Measurements from ENCODE around the gene CDK5R1.
"Not testable (repeated sequence)": the region's sequence is repeated elsewhere in the genome, so short reads cannot be mapped to it uniquely, and the experiment has no call there.

The CDK5R1 gene

DNA sequence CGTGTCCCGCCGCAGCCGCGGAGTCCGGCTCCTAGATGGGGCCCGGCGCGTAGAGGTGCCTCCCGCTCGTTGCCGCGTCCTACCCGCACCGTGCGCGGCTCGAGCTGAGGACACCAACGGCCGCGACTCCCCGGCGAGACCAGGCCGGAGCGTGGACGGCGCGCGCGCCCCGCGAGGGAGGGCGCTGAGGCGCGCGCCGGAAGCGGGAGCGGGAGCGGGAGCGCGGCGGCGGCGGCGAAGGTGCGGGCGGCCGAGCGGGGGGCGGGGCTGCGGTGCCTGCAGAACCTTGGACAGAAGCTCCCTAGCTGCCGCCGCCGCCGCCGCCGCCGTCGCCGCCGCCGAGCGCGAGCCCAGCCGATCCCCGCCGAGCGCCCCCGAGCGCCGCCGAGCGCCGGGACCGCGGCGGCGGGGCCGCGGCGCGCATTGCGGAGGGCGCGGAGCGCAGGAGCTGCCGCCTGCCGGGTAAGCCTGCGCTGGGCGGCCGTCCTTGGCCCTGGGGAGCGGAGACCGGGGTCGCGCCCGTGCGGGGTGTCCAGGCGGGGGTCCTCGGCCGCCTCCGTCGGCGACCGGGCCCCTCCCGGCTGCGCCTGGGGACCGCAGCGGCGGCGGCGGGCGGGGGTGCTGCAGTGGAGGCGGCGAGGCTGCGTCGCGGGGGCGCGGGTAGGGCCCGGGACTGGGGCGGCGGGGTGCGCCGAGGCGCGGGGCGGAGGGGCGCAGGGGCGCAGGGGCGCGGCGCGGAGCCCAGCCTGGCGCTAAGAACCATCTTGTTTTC, at the start of gene CDK5R1:
Gene CDK5R1 (plus strand): TSS at position 293 of the 772 bp plus-strand sequence. CDS start 628 bp downstream, outside the sequence.
- DNase-seq, result peak; percentile 62 to 85 (median 76)

DNA sequence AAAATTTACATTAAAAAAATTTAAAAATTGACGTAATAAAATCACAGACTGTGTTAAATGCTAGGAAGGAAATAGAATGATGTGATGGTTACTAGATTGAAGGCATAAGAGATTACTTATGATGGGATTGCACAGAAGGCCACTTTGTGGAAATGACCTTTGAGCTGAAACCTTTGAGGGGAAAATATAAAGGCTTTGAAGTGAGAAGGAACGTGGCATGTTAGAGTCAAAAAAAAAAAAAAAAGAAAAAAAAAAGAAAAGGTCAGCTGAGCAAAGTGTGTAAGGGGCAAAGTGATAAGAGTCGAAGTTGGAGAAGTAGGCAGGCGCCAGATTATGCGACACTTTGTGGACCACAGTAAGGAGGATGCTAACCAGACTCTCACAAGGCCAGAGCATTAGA, 46.1 kb upstream of the CDK5R1 start:
- no peak for DNase-seq

DNA sequence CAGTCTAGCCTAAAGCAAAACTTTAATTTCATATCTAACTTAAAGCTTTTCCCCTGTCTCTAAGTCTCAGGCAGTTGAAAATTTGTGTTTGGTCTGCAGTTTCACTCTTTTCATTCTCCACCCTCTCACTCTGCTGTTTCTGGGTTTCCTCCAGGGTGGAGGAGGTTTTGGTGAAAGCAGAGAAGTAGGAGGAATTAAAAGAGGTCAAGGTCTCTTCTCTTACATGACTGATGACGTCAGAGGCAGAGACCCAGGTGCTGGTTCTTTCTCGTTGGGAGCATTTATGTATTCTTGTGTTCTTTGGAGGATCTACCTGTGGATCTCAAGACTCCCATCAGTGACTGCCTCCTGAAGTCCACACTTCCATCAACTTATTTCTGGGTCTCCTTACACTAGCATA, 44.9 kb upstream of the CDK5R1 start:
- no peak for DNase-seq

DNA sequence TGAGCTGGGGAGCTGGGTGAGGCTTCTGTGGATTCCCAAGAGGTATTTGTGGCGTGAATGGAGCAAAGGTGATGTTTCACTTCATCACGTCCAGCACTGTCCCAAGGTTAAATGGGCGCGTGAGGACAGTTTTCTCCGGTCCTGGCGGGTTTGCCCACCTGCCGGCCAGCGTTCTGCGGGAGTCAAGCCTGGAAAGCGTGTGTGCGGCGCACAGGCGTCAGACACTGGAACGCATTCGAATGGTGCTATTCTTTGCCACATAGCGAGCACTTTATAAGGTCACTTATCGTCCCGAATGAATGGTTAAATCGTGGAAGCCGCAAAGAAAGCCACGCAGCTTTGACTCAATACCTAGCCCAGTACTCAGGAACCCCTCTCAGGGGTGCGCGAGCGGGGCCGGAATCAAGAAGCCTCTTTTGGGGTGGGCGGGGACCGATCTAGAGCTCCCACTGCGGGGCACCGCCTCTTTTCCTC, 42.9 kb upstream of the CDK5R1 start:
- DNase-seq, result no peak

DNA sequence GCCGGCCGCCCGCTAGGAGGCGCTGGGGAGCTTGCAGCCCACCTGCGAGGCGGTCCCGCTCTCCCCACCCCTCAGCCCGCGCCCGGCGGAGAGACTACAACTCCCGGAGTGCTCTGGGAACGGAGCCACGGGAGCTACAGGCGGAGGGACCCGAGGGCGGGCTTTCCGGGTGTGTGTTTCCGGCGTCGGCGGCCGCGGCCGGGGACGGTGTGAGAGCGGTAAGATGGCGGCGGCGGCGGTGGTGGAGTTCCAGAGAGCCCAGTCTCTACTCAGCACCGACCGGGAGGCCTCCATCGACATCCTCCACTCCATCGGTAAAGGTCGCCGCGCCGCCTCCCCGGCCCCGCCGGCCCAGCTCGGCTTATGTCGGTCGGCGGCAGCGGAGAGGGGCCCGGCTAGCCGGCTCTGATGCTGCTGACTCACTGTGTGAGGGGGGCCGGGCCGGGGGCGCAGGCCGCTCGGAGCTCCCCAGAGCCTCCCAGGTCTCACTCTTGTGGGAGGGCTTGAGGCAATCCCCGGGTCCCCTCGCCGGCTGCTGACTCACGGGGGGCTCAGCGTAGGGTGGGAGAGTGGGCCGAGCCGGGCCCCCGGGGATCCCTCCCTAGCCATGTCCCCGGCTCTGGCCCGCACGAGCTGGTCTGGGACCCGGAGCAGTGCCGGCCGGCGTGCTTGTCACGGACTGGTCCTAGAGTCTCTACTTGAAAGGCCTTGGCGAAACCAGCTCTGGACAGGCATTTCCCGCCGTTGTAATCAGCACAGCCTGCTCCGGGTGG, 42.3 kb upstream of the CDK5R1 start, which contains the start of gene PSMD11:
Gene PSMD11 (plus strand): TSS at position 210 of the 773 bp plus-strand sequence. CDS start 14 bp downstream, at position 224.
- DNase-seq, result peak; percentile 98 to 99 (median 98)

DNA sequence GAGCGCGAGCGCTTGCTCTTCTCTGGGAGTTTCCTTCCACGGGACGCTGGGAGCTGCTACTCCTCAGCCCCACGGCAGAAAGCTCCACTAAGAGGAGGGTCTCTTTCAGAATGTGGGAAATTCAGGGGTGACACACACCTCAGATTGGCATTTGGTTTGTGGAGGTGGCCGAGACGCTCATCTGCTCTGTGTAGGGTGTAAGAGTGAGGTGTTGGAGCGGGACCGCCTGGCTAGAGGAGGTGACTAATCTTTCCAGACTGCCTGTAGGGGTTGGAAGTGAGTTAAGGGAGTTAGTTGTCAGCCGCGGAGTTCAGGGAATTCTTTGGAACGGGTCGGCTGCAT, 41.7 kb upstream of the CDK5R1 start:
- peak; percentile 79 to 84 (median 82) for DNase-seq

DNA sequence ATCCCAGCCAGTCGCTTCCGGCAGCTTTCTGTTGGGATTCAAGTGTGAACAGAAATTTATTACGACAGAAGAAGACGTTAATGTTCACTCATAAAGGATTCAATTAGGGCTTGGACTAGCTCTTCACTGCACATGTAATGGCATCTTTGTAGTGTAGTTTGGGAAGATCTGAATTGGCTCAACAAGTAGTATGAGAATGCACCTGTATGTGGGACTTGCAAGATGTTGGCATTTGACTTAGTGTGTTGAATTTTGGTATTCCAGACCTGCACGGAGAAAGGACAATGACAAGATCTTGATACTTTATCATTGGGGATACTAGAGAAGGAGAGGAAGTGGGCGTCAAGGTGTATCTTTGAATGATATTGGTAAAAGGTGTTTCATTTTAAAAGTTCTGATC, 41.3 kb upstream of the CDK5R1 start:
- DNase-seq, result no peak

DNA sequence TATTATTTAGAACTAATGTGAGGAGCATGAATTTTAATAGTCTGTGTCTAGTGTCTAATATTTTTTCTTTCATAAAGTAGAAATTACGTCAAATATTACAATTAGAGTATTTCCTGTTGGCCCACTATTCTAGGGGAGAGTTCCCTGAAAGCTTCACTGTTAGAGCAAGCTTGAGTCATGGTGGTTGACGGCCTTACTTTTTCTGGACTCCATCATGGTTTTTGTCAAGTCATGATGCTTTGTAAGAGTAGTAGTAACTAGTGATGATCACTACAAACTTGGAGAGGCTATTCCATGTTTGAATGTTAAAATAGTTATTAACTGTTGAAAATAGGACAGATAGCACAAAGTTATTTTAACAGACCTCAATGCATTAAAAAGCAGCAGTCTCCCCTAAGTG, 40.8 kb upstream of the CDK5R1 start:
- peak; percentile 63 to 80 (median 73) for DNase-seq

DNA sequence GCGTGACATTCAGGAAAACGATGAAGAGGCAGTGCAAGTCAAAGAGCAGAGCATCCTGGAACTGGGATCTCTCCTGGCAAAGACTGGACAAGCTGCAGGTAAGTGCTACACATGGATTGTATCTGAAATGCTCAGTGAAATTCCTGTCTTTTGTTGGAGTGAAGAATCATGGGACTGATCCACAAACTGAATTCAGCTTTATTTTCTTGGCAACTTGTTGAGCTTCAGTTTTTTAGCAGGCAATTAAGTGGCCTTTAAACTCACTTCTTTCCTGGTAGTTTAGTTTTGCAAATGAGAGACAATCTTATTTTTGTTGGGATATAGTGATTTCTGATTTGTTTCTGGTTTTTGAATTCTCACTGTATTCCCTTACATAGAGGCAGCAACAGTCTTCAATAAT, 39.8 kb upstream of the CDK5R1 start:
- DNase-seq, result no peak

DNA sequence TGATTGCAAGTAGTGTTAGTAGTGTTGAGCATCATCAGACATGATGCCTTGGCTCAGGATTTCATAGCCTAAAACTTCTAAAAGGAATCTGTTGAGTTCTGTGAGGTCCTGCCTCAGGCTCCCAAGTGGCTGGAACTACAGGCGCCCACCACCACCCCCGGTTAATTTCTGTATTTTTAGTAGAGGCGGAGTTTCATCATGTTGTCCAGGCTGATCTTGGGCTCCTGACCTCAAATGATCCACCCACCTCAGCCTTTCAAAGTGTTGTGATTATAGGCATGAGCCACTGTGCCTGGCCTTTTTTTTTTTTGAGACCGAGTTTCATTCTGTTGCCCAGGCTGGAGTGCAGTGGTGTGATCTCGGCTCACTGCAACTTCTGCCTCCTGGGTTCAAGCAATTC, 36.8 kb upstream of the CDK5R1 start:
- no peak for DNase-seq

DNA sequence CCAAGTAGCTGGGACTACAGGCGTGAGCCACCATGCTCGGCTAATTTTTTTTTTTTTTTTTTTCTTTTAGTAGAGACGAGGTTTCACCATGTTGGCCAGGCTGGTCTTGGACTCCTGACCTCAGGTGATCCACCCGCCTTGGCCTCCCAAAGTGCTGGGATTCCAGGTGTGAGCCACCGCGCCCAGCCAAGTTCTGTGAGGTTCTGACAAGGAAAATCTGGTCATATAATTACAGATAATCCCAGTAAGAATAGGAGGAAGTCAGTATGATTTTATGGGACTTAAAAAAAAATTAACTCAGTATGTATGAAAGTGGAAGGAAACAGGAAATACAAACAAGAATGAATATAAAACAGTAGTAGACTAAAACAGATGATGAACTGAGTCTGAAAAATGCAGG, 36.4 kb upstream of the CDK5R1 start:
- DNase-seq, result not testable (repeated sequence)

DNA sequence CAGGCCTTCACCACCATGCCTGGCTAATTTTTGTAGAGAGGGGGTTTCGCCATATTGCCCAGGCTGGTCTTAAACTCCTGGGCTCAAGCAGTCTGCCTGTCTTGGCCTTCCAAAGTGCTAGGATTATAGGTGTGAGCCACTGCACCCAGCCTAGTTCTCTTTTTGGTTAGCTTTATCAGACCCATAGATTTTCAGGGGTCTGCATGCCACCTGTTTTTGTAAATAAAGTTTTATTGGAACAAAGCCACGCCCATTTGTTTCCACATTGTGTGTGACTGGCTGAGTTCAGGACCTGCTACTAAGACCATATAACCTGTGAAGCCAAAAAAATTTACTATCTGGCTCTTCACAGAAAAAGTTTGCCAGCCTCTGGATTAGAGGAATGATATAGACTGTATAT, 34.9 kb upstream of the CDK5R1 start:
- DNase-seq, result no peak

DNA sequence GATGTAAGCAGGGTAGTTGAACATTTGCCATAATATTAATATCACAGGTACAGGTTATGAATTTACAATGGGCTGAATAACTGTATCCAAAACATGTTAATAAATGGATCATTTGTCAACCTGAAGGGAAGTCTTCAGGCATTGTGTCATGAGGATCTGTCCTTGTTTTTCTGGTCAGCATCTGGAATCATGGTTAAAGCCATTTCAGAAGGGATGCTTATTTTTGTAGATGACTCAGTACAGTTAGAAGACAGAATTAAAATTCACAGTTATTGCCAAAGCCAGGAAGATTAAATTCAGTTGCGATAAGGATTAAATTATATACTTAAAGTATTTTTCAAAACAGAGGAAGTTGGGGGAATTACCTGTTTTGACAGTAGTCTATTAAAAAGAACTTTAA, 34.5 kb upstream of the CDK5R1 start:
- DNase-seq, result no peak

DNA sequence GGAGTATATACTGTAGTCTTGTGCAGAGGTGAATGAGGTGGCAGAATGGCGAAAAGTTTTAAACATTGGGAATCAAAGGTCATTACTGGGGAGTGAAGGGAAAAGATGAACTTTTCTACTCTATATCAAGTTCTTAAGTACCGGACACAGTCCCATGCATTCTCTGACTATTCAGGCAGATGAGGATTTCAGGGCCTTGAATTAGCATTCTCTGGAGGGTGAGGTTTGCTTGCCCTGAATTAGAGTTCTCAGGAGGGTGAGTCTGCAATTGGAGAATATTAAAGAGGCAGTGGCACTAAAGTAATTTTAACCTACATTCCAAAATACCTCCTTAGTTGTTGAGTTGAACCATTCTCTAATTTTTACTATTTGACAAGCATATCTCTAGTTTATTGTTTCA, 33.4 kb upstream of the CDK5R1 start:
- DNase-seq, result no peak

DNA sequence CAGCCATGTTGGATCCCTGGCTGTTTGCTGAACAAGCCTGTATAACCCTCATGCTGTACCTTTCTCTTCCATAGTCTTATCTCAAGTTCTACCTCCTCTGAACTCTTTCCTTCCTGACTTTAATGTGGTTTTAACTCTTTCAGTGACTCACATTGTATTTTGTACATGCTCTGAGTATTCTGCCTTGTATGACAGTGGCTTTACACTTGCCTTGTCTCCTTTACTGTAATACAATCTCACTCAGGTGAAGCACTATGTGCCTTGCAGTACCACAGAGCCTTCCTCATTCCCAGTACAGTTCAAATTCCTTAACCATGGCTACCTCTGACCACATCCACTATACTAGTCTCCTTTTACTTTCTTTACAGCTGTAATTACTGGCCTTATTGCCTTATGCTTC, 28.4 kb upstream of the CDK5R1 start:
- no peak for DNase-seq

DNA sequence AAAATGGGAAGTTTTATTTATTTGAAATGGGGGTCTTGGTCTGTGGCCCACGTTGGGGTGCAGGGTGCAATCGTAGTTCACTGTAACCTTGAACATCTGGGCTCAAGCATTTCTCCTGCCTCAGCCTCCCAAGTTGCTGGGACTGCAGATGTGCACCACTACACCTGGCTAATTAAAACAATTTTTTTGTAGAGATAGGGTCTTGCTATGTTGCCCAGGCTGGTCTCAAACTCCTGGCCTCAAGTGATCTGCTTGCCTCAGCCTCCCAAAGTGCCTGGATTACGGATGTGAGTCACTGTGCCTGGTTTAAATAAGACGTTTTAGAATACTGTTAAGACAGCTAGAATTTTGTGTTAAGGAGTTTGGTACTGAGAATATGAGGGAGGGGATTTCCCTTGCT, 26.7 kb upstream of the CDK5R1 start:
- DNase-seq, result no peak

DNA sequence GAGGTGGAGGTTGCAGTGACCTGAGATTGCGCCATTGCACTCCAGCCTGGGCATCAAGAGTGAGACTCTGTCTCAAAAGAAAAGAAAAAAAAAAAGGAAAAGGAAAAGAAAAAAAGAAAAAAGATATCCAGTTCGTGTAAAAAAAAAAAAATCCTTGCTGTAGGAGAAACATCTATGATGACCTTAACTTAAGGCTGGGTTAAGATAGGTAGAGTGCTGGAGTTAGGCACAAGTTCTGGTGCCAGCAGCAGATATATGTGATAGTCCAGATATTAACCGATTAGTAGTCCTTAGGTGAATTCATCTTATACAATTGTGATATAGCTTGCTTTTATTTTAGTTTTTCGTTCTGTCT, 25.3 kb upstream of the CDK5R1 start:
- no peak for DNase-seq

DNA sequence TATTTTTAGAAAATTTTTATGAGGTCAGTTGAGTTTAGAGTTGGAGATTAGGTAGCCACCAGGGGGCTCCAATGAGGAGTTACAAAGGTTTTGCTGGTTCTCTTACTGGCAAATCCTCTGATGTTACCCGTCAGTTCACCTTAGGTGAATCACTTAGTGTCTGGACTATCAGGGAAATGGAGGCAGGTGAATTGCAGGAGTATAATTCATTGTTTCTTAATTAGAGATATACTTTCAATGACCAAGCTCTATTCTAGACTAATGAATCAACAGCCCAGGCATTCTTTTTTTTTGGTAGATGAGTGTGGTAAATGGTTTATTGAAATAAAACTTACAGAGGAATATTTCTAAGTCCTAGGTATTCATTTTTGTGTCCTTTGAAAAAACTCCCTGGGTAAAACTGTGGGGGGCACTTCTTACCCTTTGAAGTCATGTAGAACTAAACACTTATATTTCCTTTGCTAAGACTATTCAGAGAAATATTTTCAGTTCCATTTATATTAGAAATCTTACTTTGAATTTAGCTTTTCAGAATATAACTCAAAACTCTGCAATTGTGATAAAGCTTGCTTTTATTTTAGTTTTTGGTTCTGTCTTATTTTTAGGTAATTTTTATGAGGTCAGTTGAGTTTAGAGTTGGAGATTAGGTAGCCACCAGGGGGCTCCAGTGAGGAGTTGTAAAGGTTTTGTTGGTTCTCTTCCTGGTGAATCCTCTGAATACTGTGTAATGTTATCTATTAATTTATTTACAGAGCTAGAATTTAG, 24.8 kb upstream of the CDK5R1 start:
- DNase-seq, result peak; percentile 73 to 89 (median 79)

DNA sequence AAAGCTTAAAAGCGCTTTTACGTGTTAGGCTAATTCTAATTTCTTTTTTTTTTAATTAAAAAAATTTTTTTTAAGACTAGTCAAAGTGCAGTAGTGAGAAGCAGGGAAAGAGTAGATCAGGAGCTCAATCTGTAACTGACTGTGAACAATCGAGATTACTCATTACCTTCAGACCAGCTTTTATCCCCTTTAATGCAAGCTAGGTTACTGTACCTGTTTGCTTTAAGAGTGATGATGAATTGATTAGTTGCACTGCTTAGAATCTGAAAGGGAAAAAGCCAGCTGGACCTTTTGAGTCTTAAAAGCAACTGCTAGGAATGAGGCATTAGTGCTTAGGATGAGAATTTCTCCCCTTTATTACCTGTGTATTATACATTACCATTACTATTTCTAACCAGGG, 23.5 kb upstream of the CDK5R1 start:
- no peak for DNase-seq

DNA sequence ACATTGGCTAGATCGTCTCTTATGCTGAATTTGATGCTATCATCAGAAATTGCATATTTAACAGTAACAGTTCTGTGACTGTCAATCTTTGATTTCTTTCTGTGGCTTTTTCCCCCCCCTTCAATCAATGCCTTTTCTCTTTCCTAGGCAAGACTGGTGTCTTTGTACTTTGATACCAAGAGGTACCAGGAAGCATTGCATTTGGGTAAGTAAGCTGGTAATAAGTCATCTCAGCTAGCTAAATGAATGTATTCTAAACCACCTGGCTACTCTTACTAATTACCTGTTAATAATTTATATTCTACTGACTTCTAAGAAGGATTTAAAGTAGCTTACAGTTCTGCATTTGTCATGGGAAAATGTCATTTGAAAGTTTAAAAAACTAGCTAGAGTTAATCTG, 22.4 kb upstream of the CDK5R1 start:
- DNase-seq, result no peak

DNA sequence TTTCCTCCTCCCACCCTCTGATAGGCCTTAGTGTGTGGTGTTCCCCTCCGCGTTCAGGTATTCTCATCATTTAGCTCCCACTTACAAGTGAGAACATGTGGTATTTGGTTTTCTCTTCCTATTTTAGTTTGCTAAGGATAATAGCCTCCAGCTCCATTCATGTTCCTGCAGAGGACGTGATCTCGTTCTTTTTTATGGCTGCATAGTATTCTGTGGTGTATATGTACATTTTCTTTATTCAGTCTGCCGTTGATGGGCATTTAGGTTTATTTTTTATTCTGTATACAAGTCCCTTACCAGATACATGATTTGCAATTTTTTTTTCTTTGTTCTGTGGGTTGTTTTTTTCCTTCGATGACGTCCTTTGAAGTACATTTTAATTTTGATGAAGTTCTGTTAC, 18.8 kb upstream of the CDK5R1 start:
- DNase-seq, result no peak

DNA sequence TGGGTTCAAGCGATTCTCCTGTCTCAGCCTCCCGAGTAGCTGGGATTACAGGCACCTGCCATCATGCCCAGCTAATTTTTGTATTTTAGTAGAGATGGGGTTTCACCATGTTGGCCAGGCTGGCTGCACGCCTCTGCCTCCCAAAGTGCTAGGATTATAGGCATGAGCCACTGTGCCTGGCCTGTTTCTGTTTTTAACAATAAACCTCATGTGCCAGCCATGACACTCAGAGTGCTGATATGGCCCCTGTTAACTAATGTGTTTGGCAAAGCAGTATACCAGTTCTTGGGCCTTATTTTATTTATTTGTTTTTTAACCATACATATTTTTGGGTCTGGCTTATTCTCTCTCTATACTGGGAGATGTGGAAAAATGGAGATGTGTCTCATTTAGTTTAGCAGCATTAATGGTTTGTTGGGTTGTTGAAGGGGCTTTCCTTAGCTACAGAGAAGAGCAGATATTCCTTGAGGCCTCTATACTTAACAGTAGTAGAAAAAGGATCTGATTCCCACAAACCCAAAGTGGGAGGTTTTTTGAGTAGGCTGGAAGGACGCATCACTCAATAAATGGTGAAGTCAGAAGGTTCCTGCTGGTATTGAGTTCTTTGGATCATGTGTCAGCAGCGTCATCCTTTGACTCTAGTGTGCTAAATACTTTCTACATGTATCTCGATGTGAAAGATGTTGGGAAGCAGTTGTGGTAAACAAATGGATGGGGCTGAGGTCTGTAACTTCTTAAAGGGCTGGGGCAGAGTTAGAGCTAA, 16.2 kb upstream of the CDK5R1 start:
- peak; percentile 43 to 51 (median 47) for DNase-seq

DNA sequence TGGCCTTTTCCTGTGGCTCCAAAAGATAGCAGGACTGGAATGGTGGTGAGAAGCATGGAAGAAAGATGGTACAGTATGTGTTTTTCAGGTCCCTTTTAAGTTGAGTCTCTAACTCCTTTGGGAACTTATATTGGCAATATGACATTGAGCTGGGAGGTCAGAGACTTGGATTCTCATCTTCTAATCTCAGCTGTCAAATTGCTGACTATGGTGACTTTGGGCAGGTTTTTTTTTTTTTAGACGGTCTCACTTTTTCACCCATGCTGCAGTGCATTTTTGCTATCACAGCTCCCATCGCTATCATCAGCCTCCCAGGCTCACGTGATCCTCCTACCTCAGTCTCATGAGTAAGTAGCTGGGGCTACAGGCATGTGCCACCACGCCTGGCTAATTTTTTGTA, 15.1 kb upstream of the CDK5R1 start:
- DNase-seq, result no peak

All from suppressor macrophage treated with lipopolysaccharide for 1 hour (primary cell).